K562 (cell line): ENCODE results near the gene DBX1. TPM values are rescaled to one million over a fixed set of nuclear protein-coding genes. Genes with fewer than 3 reads are reported as not detected.

Source experiments
- ARID2 ChIP-seq: fragments of 450-650 bp; IDR thresholded peaks from 2 replicates; pipeline ENCODE4 v1.6.1; 2017; ENCODE audit warnings: antibody characterized with exemption, mild to moderate bottlenecking
- CBFA2T2 ChIP-seq: fragments of 450-650 bp; conservative IDR thresholded peaks from 2 replicates; pipeline ENCODE4 v1.6.1; 2017; ENCODE audit warnings: mild to moderate bottlenecking
- CBX5 ChIP-seq: IDR thresholded peaks from 2 replicates; pipeline ENCODE4 v1.6.1; 2014; ENCODE audit warnings: low read depth, borderline replicate concordance
- CHD1 ChIP-seq: fragments of 200-600 bp; sonication (generic); IDR thresholded peaks from one replicate; pipeline ENCODE4 v1.6.1; 2012; ENCODE audit warnings: mild to moderate bottlenecking, moderate library complexity, low read length, inconsistent platforms
- DACH1 ChIP-seq: fragments of 450-650 bp; IDR thresholded peaks from 2 replicates; pipeline ENCODE4 v1.6.1; 2018; ENCODE audit not compliant: partially characterized antibody
- EP400 ChIP-seq: fragments of 450-650 bp; IDR thresholded peaks from 2 replicates; pipeline ENCODE4 v1.6.1; 2017; ENCODE audit warnings: antibody characterized with exemption, mild to moderate bottlenecking, moderate library complexity
- GTF2F1 ChIP-seq: IDR thresholded peaks from 2 replicates; pipeline ENCODE4 v1.6.1; 2011; ENCODE audit warnings: low read depth, low read length, improper control_type of control experiment
- IRF2 ChIP-seq: sonication (generic); formaldehyde crosslinking; IDR thresholded peaks from 2 replicates; pipeline ENCODE4 v1.8.1; 2022; ENCODE audit warnings: mild to moderate bottlenecking, missing genetic modification reagents
- KDM1A ChIP-seq, 2 experiments: fragments of 450-650 bp; IDR thresholded peaks; 2 replicates each; pipeline ENCODE4 v1.6.1; 2016; ENCODE audit warnings: mild to moderate bottlenecking in 2 of 2
- LEF1 ChIP-seq: fragments of 450-650 bp; IDR thresholded peaks from 2 replicates; pipeline ENCODE4 v1.6.1; 2016; ENCODE audit warnings: mild to moderate bottlenecking
- NFRKB ChIP-seq: fragments of 450-650 bp; IDR thresholded peaks from 2 replicates; pipeline ENCODE4 v1.6.1; 2016; ENCODE audit warnings: low read depth
- PTTG1 ChIP-seq: fragments of 450-650 bp; IDR thresholded peaks from 2 replicates; pipeline ENCODE4 v1.6.1; 2016; ENCODE audit warnings: low read depth, mild to moderate bottlenecking, missing genetic modification characterization, missing compliant biosample characterization
- SOX6 ChIP-seq: fragments of 450-650 bp; IDR thresholded peaks from 2 replicates; pipeline ENCODE4 v1.6.1; 2014; ENCODE audit warnings: mild to moderate bottlenecking
- SRSF9 ChIP-seq: fragments of 200-400 bp; formaldehyde crosslinking; IDR thresholded peaks from 2 replicates; pipeline ENCODE4 v1.6.1; 2017; ENCODE audit warnings: low read depth, low read length, borderline replicate concordance
- STAT5B ChIP-seq: fragments of 250-450 bp; sonication (Bioruptor Pico); IDR thresholded peaks from 2 replicates; pipeline ENCODE4 v1.8.0; 2021; ENCODE audit warnings: mild to moderate bottlenecking, inconsistent platforms
- TEAD4 ChIP-seq, 2 experiments: sonication (generic) in 1 of 2; formaldehyde crosslinking in 1 of 2; IDR thresholded peaks; 2 replicates each; pipeline versions ENCODE4 v1.6.1 to v1.8.0; 2012 to 2022; ENCODE audit warnings: borderline replicate concordance in 1 of 2, inconsistent platforms in 1 of 2, low read length in 1 of 2, mild to moderate bottlenecking in 1 of 2, missing genetic modification reagents in 1 of 2
- XRCC4 ChIP-seq: IDR thresholded peaks from one replicate; pipeline ENCODE4 v1.6.1; 2011; ENCODE audit not compliant: insufficient read depth, insufficient read length; ENCODE audit errors: extremely low read depth
- ZKSCAN8 ChIP-seq: fragments of 200-800 bp; sonication (Bioruptor generic); IDR thresholded peaks from 2 replicates; pipeline ENCODE4 v1.6.1; 2016; ENCODE audit warnings: missing genetic modification characterization, missing compliant biosample characterization
- ZNF146 ChIP-seq: IDR thresholded peaks from one replicate; pipeline ENCODE4 v1.6.1; 2018; ENCODE audit warnings: missing compliant biosample characterization; ENCODE audit not compliant: unreplicated experiment
- ZNF232 ChIP-seq: sonication (generic); formaldehyde crosslinking; IDR thresholded peaks from 2 replicates; pipeline ENCODE4 v1.8.0; 2022; ENCODE audit warnings: mild to moderate bottlenecking, missing genetic modification reagents
- ZSCAN32 ChIP-seq: fragments of 450-650 bp; formaldehyde crosslinking; IDR thresholded peaks from 2 replicates; pipeline ENCODE4 v1.4.0; 2020; ENCODE audit warnings: mild to moderate bottlenecking, moderate library complexity
- polyA plus RNA-seq, 8 experiments: library from polyadenylated mRNA; depleted of rRNA in 4 of 8; stranded (reverse) in 5 of 8; unstranded in 3 of 8; fragments of >200 nt; fragmentation: Nextera tagmentation in 2 of 8; fragmentation: Illumina TruSeq in 1 of 8; extraction: Ambion mirVana in 2 of 8; extraction: Trizol in 1 of 8; gene quantifications; 2 replicates each; pipeline versions ENCODE4 v1.2.1 to v1.2.3, GENCODE V29; 2011 to 2014; ENCODE audit warnings: inconsistent platforms in 1 of 8, missing spikeins in 1 of 8
- total RNA-seq, 7 experiments: library from RNA; depleted of rRNA in 6 of 7; stranded (reverse); fragments of >200 nt in 6 of 7; fragmentation: Illumina TruSeq in 2 of 7; extraction: Trizol in 2 of 7; gene quantifications; 2 replicates each; pipeline versions ENCODE4 v1.2.1 to v1.2.3, GENCODE V29; 2011 to 2021; ENCODE audit warnings: low replicate concordance in 1 of 7
- TF ChIP-seq, protein P1 (sequence below): fragments of 450-650 bp; formaldehyde crosslinking; IDR thresholded peaks from 2 replicates; pipeline ENCODE4 v1.4.0; 2022; ENCODE audit warnings: missing genetic modification characterization
- TF ChIP-seq, protein P2 (sequence below), 2 experiments: fragments of 250-450 bp in 1 of 2; fragments of 450-650 bp in 1 of 2; sonication (Bioruptor Pico) in 1 of 2; IDR thresholded peaks; 2 replicates each; pipeline versions ENCODE4 v1.6.1 to v1.8.0; 2016 to 2021; ENCODE audit warnings: mild to moderate bottlenecking in 2 of 2, moderate library complexity in 2 of 2, missing compliant biosample characterization in 1 of 2, missing genetic modification characterization in 1 of 2
- TF ChIP-seq, protein P3 (sequence below), 2 experiments: fragments of 450-650 bp in 1 of 2; IDR thresholded peaks; 2 replicates each; pipeline ENCODE4 v1.6.1; 2011 to 2017; ENCODE audit warnings: low read depth in 2 of 2, antibody characterized with exemption in 1 of 2, borderline replicate concordance in 1 of 2, low read length in 1 of 2, mild to moderate bottlenecking in 1 of 2, mixed read lengths in 1 of 2; ENCODE audit not compliant: control insufficient read depth in 1 of 2

The DBX1 gene
- total and polyA plus RNA-seq, 9 of the 15 experiments (the other 6 are each of a cell fraction or from before 2014, with no cell fraction given) = not detected

DNA sequence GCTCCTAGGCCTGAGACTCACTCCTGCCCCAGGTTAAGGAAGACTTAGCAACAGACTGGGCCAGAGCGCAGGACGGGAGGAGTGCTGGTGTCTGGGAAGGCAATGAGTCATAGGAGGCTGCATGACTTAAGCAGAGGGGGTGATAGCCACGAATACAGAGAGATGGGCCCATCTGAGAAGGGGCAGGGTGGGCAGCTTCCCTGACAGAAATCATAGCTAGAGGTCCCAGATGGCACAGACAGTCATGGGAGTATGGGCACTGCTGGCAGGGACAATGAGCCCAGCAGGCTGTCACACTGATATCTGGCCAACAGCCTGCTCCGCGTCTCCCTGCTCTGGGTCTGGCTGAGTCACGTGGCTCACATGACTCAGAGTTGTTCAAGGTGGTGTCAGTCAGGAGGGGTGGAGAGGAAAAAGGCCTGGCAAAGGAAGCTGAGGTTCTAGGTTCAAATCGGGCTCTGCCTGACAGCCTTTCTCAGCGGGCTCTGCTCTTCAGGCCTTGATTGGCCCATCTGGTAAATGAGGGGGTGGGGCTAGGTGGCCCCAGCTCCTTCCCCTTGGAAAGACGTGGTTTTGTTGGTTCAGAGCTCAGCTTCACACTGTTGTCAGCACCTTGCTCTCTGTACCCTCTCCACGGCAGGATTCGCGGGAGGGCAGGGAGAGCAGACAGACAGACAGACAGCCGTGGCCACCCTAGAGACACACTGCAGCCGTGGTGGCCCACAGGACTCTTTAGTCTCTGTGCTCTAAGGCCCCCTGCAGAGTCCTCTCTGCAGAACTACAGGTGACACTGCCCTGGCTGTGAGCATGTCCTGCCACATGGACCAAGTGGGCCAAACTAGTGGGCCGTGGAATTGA lies 47.8 kb downstream of the DBX1 start (continued):
- TF ChIP-seq, protein P1, sequence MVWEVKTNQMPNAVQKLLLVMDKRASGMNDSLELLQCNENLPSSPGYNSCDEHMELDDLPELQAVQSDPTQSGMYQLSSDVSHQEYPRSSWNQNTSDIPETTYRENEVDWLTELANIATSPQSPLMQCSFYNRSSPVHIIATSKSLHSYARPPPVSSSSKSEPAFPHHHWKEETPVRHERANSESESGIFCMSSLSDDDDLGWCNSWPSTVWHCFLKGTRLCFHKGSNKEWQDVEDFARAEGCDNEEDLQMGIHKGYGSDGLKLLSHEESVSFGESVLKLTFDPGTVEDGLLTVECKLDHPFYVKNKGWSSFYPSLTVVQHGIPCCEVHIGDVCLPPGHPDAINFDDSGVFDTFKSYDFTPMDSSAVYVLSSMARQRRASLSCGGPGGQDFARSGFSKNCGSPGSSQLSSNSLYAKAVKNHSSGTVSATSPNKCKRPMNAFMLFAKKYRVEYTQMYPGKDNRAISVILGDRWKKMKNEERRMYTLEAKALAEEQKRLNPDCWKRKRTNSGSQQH (CRISPR knock-in tag) = no peak
- TF ChIP-seq, protein P2, sequence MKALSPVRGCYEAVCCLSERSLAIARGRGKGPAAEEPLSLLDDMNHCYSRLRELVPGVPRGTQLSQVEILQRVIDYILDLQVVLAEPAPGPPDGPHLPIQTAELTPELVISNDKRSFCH (CRISPR knock-in tag; IDR thresholded peaks at IDR 0.05) = no peak
- TF ChIP-seq, protein P2 (tag; IDR thresholded peaks at IDR 0.05) = no peak
- TF ChIP-seq STAT5B (no peak), XRCC4 (no peak), ARID2 (no peak), ZSCAN32 (CRISPR knock-in tag) (no peak), KDM1A (IDR thresholded peaks at IDR 0.05) (peak; percentile 46 to 52; a peak in 3 of 4 replicates), PTTG1 (tag) (no peak), LEF1 (peak; percentile 71; the same call in 1 of the 2 replicates), EP400 (peak; percentile 67; the same call in 1 of the 2 replicates), DACH1 (no peak), SOX6 (no peak; the same call in 1 of the 2 replicates), NFRKB (no peak), IRF2 (CRISPR knock-in tag) (no peak), ZKSCAN8 (CRISPR knock-in tag) (no peak), CBFA2T2 (peak; percentile 74), GTF2F1 (no peak), CHD1 (no peak), ZNF232 (CRISPR knock-in tag) (peak; percentile 70; the same call in 1 of the 2 replicates), TEAD4 (IDR thresholded peaks at IDR 0.05; ENCODE audit: low read length) (peak; percentile 32; the same call in 1 of the 2 replicates), TEAD4 (CRISPR knock-in tag; IDR thresholded peaks at IDR 0.05; ENCODE audit: borderline replicate concordance) (no peak), CBX5 (no peak), SRSF9 (no peak), ZNF146 (CRISPR knock-in tag) (no peak)
- TF ChIP-seq, protein P3, sequence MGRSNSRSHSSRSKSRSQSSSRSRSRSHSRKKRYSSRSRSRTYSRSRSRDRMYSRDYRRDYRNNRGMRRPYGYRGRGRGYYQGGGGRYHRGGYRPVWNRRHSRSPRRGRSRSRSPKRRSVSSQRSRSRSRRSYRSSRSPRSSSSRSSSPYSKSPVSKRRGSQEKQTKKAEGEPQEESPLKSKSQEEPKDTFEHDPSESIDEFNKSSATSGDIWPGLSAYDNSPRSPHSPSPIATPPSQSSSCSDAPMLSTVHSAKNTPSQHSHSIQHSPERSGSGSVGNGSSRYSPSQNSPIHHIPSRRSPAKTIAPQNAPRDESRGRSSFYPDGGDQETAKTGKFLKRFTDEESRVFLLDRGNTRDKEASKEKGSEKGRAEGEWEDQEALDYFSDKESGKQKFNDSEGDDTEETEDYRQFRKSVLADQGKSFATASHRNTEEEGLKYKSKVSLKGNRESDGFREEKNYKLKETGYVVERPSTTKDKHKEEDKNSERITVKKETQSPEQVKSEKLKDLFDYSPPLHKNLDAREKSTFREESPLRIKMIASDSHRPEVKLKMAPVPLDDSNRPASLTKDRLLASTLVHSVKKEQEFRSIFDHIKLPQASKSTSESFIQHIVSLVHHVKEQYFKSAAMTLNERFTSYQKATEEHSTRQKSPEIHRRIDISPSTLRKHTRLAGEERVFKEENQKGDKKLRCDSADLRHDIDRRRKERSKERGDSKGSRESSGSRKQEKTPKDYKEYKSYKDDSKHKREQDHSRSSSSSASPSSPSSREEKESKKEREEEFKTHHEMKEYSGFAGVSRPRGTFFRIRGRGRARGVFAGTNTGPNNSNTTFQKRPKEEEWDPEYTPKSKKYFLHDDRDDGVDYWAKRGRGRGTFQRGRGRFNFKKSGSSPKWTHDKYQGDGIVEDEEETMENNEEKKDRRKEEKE (IDR thresholded peaks at IDR 0.05; ENCODE audit: borderline replicate concordance in 1 of 2, control insufficient read depth in 1 of 2, low read depth in 2 of 2, low read length in 1 of 2) = no peak
